Right ventricle myocardium inferior (tissue), 1 donor: Measurements from ENCODE around the gene C2CD2L. TPM values are rescaled to one million over a fixed set of nuclear protein-coding genes. Genes with fewer than 3 reads are reported as not detected.
"Not testable (repeated sequence)": the region's sequence is repeated elsewhere in the genome, so short reads cannot be mapped to it uniquely, and the experiment has no call there.

Experiments used
- ATAC-seq: fragments of 200-7000 bp; cut with Tn5 transposase; one replicate; pipeline ENCODE4 v1.9.1; 2020; ENCODE audit warnings: mild to moderate bottlenecking, moderate library complexity
- DNase-seq: peaks from one replicate; pipeline ENCODE4 v3.0.0; 2021; ENCODE audit errors: missing footprints
- intact Hi-C: fragments of 100-400 bp; cut with DNase I; formaldehyde crosslinking; loops from one replicate; pipeline ENCODE4 v1.11.0; 2022
- total RNA-seq: library from RNA; stranded (reverse); fragmentation: NEBNext Ultra II Directional; extraction: Animal tissue kit (Norgen Biotek cat#: 25700); gene quantifications from one replicate; pipeline ENCODE4 v1.2.1, GENCODE V29; 2021
- donor health status: DM: no; HTN: yes; CAD: no; lungs with severe emphysema.

The C2CD2L gene
- total RNA-seq, 1 donor from 2014 or later: 11.8 TPM

GRCh38 chr11:119091966-119092879 is 14.9 kb upstream of the C2CD2L start:
- ATAC-seq: no peak
- intact Hi-C loops: no loop called here

GRCh38 chr11:119092880-119093842 is 14.0 kb upstream of the C2CD2L start:
- DNase-seq (no peak), ATAC-seq (no peak)
- intact Hi-C loops: no loop called here

More at GRCh38 chr11:119091966-119092879, 14.9 kb upstream of the C2CD2L start:
- no peak for DNase-seq

GRCh38 chr11:119093942-119094815 is 13.0 kb upstream of the C2CD2L start:
- peak; percentile 17 for ATAC-seq
- peak; percentile 73 for DNase-seq
- intact Hi-C loops: no loop called here

GRCh38 chr11:119094816-119095065 is 12.4 kb upstream of the C2CD2L start:
- intact Hi-C loops: no loop called here
- ATAC-seq (peak; percentile 85), DNase-seq (peak; percentile 93)

GRCh38 chr11:119095066-119095880 is 11.9 kb upstream of the C2CD2L start:
- DNase-seq (peak; percentile 98), ATAC-seq (peak; percentile 97)
- intact Hi-C loops: no loop called here

- no peak for DNase-seq
- intact Hi-C loops: loop anchor here (5.0 kb wide), 1 partner anchor 172 kb away; the partner anchor contains the start of gene BCL9L
Observed at GRCh38 chr11:119099711-119100110, 7.4 kb upstream of the C2CD2L start.

GRCh38 chr11:119100246-119100970 is 6.7 kb upstream of the C2CD2L start:
- ATAC-seq: no peak
- DNase-seq: no peak
- intact Hi-C loops: loop anchor here (5.0 kb wide), 1 partner anchor 173 kb away; the partner anchor contains the start of gene BCL9L

More at GRCh38 chr11:119099711-119100110, 7.4 kb upstream of the C2CD2L start:
- ATAC-seq: no peak

GRCh38 chr11:119100994-119101758 is 6.0 kb upstream of the C2CD2L start:
- intact Hi-C loops: loop anchor here (5.0 kb wide), 1 partner anchor 174 kb away; the partner anchor contains the start of gene BCL9L
- ATAC-seq: no peak
- no peak for DNase-seq

GRCh38 chr11:119101759-119102423 is 5.3 kb upstream of the C2CD2L start, which contains the start of gene DPAGT1:
Gene DPAGT1 (minus strand): TSS chr11:119101853. CDS start chr11:119101655, 198 bp downstream.
- intact Hi-C loops: loop anchor here (2.0 to 5.0 kb wide), 2 partner anchors 71 to 175 kb away; partner anchors contain the start of genes BCL9L and SLC37A4
- DNase-seq (peak; percentile 94), ATAC-seq (peak; percentile 97)

GRCh38 chr11:119103161-119103664 is 3.9 kb upstream of the C2CD2L start:
- ATAC-seq, DNase-seq: not testable (repeated sequence)
- intact Hi-C loops: loop anchor here (2.0 to 5.0 kb wide), 2 partner anchors 72 to 176 kb away; partner anchors contain the start of genes BCL9L and SLC37A4

GRCh38 chr11:119103793-119104192 is 3.4 kb upstream of the C2CD2L start:
- DNase-seq (no peak), ATAC-seq (no peak)
- intact Hi-C loops: loop anchor here (2.0 to 5.0 kb wide), 2 partner anchors 73 to 176 kb away; partner anchors contain the start of genes BCL9L and SLC37A4

GRCh38 chr11:119107538-119108145 is 498 bp downstream of the C2CD2L start:
- intact Hi-C loops: loop anchor here (2.0 to 5.0 kb wide), 3 partner anchors 13 to 215 kb away; partner anchors contain the start of gene HINFP
- DNase-seq (peak; percentile 69), ATAC-seq (peak; percentile 20)

- DNase-seq (peak; percentile 75), ATAC-seq (no peak)
- intact Hi-C loops: loop anchor here (5.0 kb wide), 2 partner anchors 89 to 214 kb away; no protein-coding TSS in a partner anchor
Observed at GRCh38 chr11:119108146-119108856, 1.2 kb downstream of the C2CD2L start.

GRCh38 chr11:119108857-119109221 is 1.7 kb downstream of the C2CD2L start:
- no peak for ATAC-seq
- no peak for DNase-seq
- intact Hi-C loops: loop anchor here (5.0 kb wide), 2 partner anchors 88 to 213 kb away; no protein-coding TSS in a partner anchor
